ENCODE data around the gene ST3GAL4.

DNA sequence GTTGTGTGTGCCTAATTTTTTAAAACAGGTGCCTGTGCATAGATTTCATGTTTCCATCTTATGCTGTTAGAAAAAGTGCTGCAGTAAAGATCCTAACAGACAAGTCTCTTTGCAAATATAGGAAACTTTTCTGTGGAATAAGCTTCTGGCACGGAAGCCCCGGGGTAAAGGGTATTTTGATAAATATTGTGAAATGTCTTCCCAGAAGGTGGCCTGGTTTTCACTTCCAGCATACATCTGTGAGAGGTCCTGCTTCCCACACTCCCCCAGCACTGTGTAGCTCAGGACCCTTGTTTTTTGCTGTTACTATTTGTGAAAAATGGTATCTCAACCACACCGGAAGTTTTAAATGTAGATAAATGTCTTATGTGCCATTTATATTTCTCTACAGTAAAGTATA, 14.5 kb downstream of the ST3GAL4 start:
- TF ChIP-seq POLR2A (IDR thresholded peaks at IDR 0.05; ENCODE audit: low read depth, low read length) = no peak
- TF ChIP-seq POLR2AphosphoS5 (IDR thresholded peaks at IDR 0.05; ENCODE audit: low read depth, low read length) = no peak

All from GM12892 (cell line).